WTC11 (cell line): Measurements from ENCODE around the gene ZNF664.

Experiments
- CTCF ChIP-seq: fragments of 200-600 bp; IDR thresholded peaks from 2 replicates; pipeline ENCODE4 v1.8.0; 2022; ENCODE audit warnings: antibody characterized with exemption
- E2F5 ChIP-seq: sonication (generic); formaldehyde crosslinking; IDR thresholded peaks from 2 replicates; pipeline ENCODE4 v1.8.1; 2022; ENCODE audit warnings: mild to moderate bottlenecking, moderate library complexity, missing genetic modification reagents
- HMGA2 ChIP-seq: fragments of 250-450 bp; sonication (Bioruptor Pico); IDR thresholded peaks from 2 replicates; pipeline ENCODE4 v1.4.0; 2021; ENCODE audit warnings: mild to moderate bottlenecking, moderate library complexity
- TF ChIP-seq, protein P1 (sequence below): sonication (generic); formaldehyde crosslinking; IDR thresholded peaks from 2 replicates; pipeline ENCODE4 v1.8.1; 2022; ENCODE audit warnings: low read depth, mild to moderate bottlenecking, moderate library complexity, missing genetic modification reagents, borderline replicate concordance

- TF ChIP-seq CTCF, result no peak
- TF ChIP-seq E2F5, result no peak
- TF ChIP-seq, protein P1, sequence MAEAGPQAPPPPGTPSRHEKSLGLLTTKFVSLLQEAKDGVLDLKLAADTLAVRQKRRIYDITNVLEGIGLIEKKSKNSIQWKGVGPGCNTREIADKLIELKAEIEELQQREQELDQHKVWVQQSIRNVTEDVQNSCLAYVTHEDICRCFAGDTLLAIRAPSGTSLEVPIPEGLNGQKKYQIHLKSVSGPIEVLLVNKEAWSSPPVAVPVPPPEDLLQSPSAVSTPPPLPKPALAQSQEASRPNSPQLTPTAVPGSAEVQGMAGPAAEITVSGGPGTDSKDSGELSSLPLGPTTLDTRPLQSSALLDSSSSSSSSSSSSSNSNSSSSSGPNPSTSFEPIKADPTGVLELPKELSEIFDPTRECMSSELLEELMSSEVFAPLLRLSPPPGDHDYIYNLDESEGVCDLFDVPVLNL (CRISPR knock-in tag), result no peak
- no peak for TF ChIP-seq HMGA2
Measured at GRCh38 chr12:123984903-123985302, 11.9 kb downstream of the ZNF664 start.
